Measurements from ENCODE around the gene HYAL3.
"Not testable (repeated sequence)": the region's sequence is repeated elsewhere in the genome, so short reads cannot be mapped to it uniquely, and the experiment has no call there.

DNA sequence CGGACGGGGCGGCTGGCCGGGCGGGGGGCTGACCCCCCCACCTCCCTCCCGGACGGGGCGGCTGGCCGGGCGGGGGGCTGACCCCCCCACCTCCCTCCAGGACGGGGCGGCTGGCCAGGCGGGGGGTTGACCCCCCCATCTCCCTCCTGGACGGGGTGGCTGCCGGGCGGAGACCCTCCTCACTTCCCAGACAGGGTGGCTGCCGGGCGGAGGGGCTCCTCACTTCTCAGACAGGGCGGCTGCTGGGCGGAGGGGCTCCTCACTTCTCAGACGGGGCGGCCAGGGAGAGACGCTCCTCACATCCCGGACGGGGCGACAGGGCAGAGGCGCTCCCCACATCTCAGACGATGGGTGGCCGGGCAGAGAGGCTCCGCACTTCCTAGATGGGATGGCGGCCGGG lies 12.8 kb upstream of the HYAL3 start:
- not testable (repeated sequence) for TF ChIP-seq EP300 (IDR thresholded peaks at IDR 0.05); CTCF (IDR thresholded peaks at IDR 0.05); POLR2A (IDR thresholded peaks at IDR 0.05; ENCODE audit: low read depth)

Measured in esophagus muscularis mucosa (tissue), 4 donors.